Uterus (tissue), 2 donors: Measurements from ENCODE around the gene GLIS1.

ENCODE experiments used
- CTCF ChIP-seq, 4 experiments: fragments of 200-600 bp in 2 of 4; fragments of 450-650 bp in 2 of 4; sonication (generic) in 2 of 4; IDR thresholded peaks; one replicate each; pipeline ENCODE4 v1.5.1; 2016 to 2019; ENCODE audit warnings: antibody characterized with exemption in 4 of 4, mild to moderate bottlenecking in 2 of 4, moderate library complexity in 1 of 4
- POLR2A ChIP-seq, 2 donors: fragments of 450-650 bp; IDR thresholded peaks; one replicate each; pipeline ENCODE4 v1.6.1; 2016; ENCODE audit warnings: antibody characterized with exemption in 2 of 2, mild to moderate bottlenecking in 1 of 2, moderate library complexity in 1 of 2

- no peak for TF ChIP-seq CTCF (IDR thresholded peaks at IDR 0.05)
- TF ChIP-seq POLR2A (IDR thresholded peaks at IDR 0.05), result no peak
Measured at GRCh38 chr1:53614231-53615021, 124.5 kb downstream of the GLIS1 start.
